K562 (cell line): ENCODE results near the gene DNAH10. TPM values are rescaled to one million over a fixed set of nuclear protein-coding genes. Genes with fewer than 3 reads are reported as not detected.

Experiments
- E2F6 ChIP-seq, 2 experiments: IDR thresholded peaks; 2 replicates each; pipeline ENCODE4 v1.6.1; 2011; ENCODE audit warnings: borderline replicate concordance in 1 of 2, control low read depth in 1 of 2, low read depth in 1 of 2, low read length in 1 of 2, mild to moderate bottlenecking in 1 of 2, mixed read lengths in 1 of 2, moderate library complexity in 1 of 2; ENCODE audit not compliant: insufficient read depth in 1 of 2, insufficient read length in 1 of 2, poor library complexity in 1 of 2, severe bottlenecking in 1 of 2; ENCODE audit errors: extremely low read depth in 1 of 2
- EGR1 ChIP-seq: fragments of 450-650 bp; conservative IDR thresholded peaks from 2 replicates; pipeline ENCODE4 v1.6.1; 2017; ENCODE audit warnings: mild to moderate bottlenecking
- HNRNPK ChIP-seq: fragments of 200-400 bp; formaldehyde crosslinking; IDR thresholded peaks from one replicate; pipeline ENCODE4 v1.6.1; 2018; ENCODE audit warnings: mild to moderate bottlenecking, low read depth, low read length; ENCODE audit not compliant: poor library complexity, severe bottlenecking
- HNRNPLL ChIP-seq: fragments of 200-400 bp; formaldehyde crosslinking; IDR thresholded peaks from 2 replicates; pipeline ENCODE4 v1.6.1; 2017; ENCODE audit warnings: low read length, low read depth, mild to moderate bottlenecking; ENCODE audit not compliant: poor library complexity, severe bottlenecking
- ID3 ChIP-seq, 2 experiments: fragments of 250-450 bp in 1 of 2; fragments of 450-650 bp in 1 of 2; sonication (Bioruptor Pico) in 1 of 2; IDR thresholded peaks; 2 replicates each; pipeline versions ENCODE4 v1.6.1 to v1.8.0; 2016 to 2021; ENCODE audit warnings: mild to moderate bottlenecking in 2 of 2, moderate library complexity in 2 of 2, missing compliant biosample characterization in 1 of 2, missing genetic modification characterization in 1 of 2
- KDM5B ChIP-seq: fragments of 200-600 bp; sonication (generic); IDR thresholded peaks from 2 replicates; pipeline ENCODE4 v1.6.1; 2012; ENCODE audit warnings: low read depth, mild to moderate bottlenecking, moderate library complexity, low read length, control low read depth, inconsistent platforms; ENCODE audit not compliant: insufficient replicate concordance
- MCM7 ChIP-seq, 2 experiments: fragments of 450-650 bp; IDR thresholded peaks; 2 replicates each; pipeline ENCODE4 v1.6.1; 2016 to 2018
- NFE2 ChIP-seq: IDR thresholded peaks from 2 replicates; pipeline ENCODE4 v1.6.1; 2014; ENCODE audit warnings: antibody characterized with exemption, low read depth
- NR1H2 ChIP-seq: sonication (generic); formaldehyde crosslinking; IDR thresholded peaks from 2 replicates; pipeline ENCODE4 v1.4.0; 2020; ENCODE audit warnings: mild to moderate bottlenecking, missing genetic modification reagents
- RFX1 ChIP-seq: fragments of 450-650 bp; IDR thresholded peaks from 2 replicates; pipeline ENCODE4 v1.6.1; 2016; ENCODE audit warnings: mild to moderate bottlenecking, moderate library complexity
- SMAD3 ChIP-seq: fragments of 450-650 bp; formaldehyde crosslinking; conservative IDR thresholded peaks from 2 replicates; pipeline ENCODE4 v1.4.0; 2020; ENCODE audit warnings: mild to moderate bottlenecking
- ZFX ChIP-seq: sonication (generic); formaldehyde crosslinking; IDR thresholded peaks from 2 replicates; pipeline ENCODE4 v1.8.0; 2022; ENCODE audit warnings: mild to moderate bottlenecking, missing genetic modification reagents, moderate library complexity
- ZNF224 ChIP-seq: sonication (generic); formaldehyde crosslinking; IDR thresholded peaks from 2 replicates; pipeline ENCODE4 v1.8.0; 2022; ENCODE audit warnings: mild to moderate bottlenecking, missing genetic modification reagents
- ZNF655 ChIP-seq: fragments of 250-450 bp; sonication (Bioruptor Pico); IDR thresholded peaks from 2 replicates; pipeline ENCODE4 v1.5.0; 2021
- ZNF668 ChIP-seq: fragments of 250-450 bp; sonication (Bioruptor Pico); IDR thresholded peaks from 2 replicates; pipeline ENCODE4 v1.8.0; 2022; ENCODE audit warnings: mild to moderate bottlenecking, inconsistent platforms
- polyA plus RNA-seq, 8 experiments: library from polyadenylated mRNA; depleted of rRNA in 4 of 8; stranded (reverse) in 5 of 8; unstranded in 3 of 8; fragments of >200 nt; fragmentation: Nextera tagmentation in 2 of 8; fragmentation: Illumina TruSeq in 1 of 8; extraction: Ambion mirVana in 2 of 8; extraction: Trizol in 1 of 8; gene quantifications; 2 replicates each; pipeline versions ENCODE4 v1.2.1 to v1.2.3, GENCODE V29; 2011 to 2014; ENCODE audit warnings: inconsistent platforms in 1 of 8, missing spikeins in 1 of 8
- total RNA-seq, 7 experiments: library from RNA; depleted of rRNA in 6 of 7; stranded (reverse); fragments of >200 nt in 6 of 7; fragmentation: Illumina TruSeq in 2 of 7; extraction: Trizol in 2 of 7; gene quantifications; 2 replicates each; pipeline versions ENCODE4 v1.2.1 to v1.2.3, GENCODE V29; 2011 to 2021; ENCODE audit warnings: low replicate concordance in 1 of 7
- TF ChIP-seq, protein P1 (sequence below): sonication (generic); formaldehyde crosslinking; IDR thresholded peaks from 2 replicates; pipeline ENCODE4 v1.8.0; 2022; ENCODE audit warnings: mild to moderate bottlenecking, missing genetic modification reagents
- TF ChIP-seq, protein P2 (sequence below): sonication (generic); formaldehyde crosslinking; IDR thresholded peaks from 2 replicates; pipeline ENCODE4 v1.8.0; 2022; ENCODE audit warnings: mild to moderate bottlenecking, missing genetic modification reagents, borderline replicate concordance
- TF ChIP-seq, protein P3 (sequence below): sonication (generic); formaldehyde crosslinking; IDR thresholded peaks from 2 replicates; pipeline ENCODE4 v1.8.1; 2022; ENCODE audit warnings: missing genetic modification reagents
- TF ChIP-seq, protein P4 (sequence below): sonication (generic); formaldehyde crosslinking; IDR thresholded peaks from 2 replicates; pipeline ENCODE4 v1.9.0; 2022; ENCODE audit warnings: mild to moderate bottlenecking, missing genetic modification reagents

The DNAH10 gene
- total and polyA plus RNA-seq, 9 of the 15 experiments (the other 6 are each of a cell fraction or from before 2014, with no cell fraction given): 0.01 to 0.06 (median 0.04) TPM; not detected in 1

DNA sequence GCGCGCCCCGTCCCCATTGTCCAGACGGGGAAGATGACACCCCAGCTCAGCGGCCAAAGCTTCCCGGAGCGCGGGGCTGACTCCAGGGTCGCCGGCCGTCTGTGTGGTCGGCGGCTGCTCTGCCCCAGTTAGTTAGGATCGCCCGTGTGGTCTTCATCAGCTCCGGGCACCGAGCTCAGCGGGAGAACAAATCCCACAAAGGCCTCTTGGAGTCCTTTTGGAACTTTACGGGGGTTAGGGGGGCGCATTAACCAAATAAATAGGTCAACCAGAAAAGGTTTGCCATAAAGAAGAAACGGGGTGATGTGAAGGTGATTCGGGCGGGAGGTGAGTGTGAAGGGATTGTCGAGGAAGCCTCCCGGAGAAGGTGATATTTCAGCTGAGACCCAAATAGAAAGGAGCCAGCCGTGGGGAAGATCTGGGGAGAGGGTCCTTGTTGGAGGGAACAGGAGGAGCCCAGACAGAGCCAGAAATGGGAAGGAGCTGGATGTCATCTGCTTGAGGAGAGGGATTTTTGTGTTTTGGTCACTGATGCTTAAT, 49.3 kb upstream of the DNAH10 start (continued):
- TF ChIP-seq HNRNPLL (peak; percentile 20), ZNF668 (no peak), ZNF224 (CRISPR knock-in tag) (no peak), MCM7 (IDR thresholded peaks at IDR 0.05) (no peak), SMAD3 (CRISPR knock-in tag) (no peak), ZFX (peak; percentile 9; the same call in 1 of the 2 replicates), HNRNPK (no peak), ID3 (CRISPR knock-in tag; IDR thresholded peaks at IDR 0.05) (no peak), ID3 (tag; IDR thresholded peaks at IDR 0.05) (0 out of 2 replicates have a peak, but pooled peaks have one; percentile 10), ZNF655 (CRISPR knock-in tag) (no peak), NR1H2 (peak; percentile 36; the same call in 1 of the 2 replicates), RFX1 (no peak), KDM5B (no peak), NFE2 (no peak), EGR1 (no peak), E2F6 (IDR thresholded peaks at IDR 0.05; ENCODE audit: borderline replicate concordance in 1 of 2, extremely low read depth in 1 of 2, insufficient read depth in 1 of 2, insufficient read length in 1 of 2, low read depth in 1 of 2, low read length in 1 of 2, poor library complexity in 1 of 2, severe bottlenecking in 1 of 2) (no peak)
- TF ChIP-seq, protein P1, sequence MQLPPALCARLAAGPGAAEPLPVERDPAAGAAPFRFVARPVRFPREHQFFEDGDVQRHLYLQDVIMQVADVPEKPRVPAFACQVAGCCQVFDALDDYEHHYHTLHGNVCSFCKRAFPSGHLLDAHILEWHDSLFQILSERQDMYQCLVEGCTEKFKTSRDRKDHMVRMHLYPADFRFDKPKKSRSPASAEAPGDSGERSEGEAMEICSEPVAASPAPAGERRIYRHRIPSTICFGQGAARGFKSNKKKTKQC (CRISPR knock-in tag): peak; percentile 55
- TF ChIP-seq, protein P2, sequence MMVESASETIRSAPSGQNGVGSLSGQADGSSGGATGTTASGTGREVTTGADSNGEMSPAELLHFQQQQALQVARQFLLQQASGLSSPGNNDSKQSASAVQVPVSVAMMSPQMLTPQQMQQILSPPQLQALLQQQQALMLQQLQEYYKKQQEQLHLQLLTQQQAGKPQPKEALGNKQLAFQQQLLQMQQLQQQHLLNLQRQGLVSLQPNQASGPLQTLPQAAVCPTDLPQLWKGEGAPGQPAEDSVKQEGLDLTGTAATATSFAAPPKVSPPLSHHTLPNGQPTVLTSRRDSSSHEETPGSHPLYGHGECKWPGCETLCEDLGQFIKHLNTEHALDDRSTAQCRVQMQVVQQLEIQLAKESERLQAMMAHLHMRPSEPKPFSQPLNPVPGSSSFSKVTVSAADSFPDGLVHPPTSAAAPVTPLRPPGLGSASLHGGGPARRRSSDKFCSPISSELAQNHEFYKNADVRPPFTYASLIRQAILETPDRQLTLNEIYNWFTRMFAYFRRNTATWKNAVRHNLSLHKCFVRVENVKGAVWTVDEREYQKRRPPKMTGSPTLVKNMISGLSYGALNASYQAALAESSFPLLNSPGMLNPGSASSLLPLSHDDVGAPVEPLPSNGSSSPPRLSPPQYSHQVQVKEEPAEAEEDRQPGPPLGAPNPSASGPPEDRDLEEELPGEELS (CRISPR knock-in tag): no peak
- TF ChIP-seq, protein P3, sequence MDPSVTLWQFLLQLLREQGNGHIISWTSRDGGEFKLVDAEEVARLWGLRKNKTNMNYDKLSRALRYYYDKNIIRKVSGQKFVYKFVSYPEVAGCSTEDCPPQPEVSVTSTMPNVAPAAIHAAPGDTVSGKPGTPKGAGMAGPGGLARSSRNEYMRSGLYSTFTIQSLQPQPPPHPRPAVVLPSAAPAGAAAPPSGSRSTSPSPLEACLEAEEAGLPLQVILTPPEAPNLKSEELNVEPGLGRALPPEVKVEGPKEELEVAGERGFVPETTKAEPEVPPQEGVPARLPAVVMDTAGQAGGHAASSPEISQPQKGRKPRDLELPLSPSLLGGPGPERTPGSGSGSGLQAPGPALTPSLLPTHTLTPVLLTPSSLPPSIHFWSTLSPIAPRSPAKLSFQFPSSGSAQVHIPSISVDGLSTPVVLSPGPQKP (CRISPR knock-in tag): no peak
- TF ChIP-seq, protein P4, sequence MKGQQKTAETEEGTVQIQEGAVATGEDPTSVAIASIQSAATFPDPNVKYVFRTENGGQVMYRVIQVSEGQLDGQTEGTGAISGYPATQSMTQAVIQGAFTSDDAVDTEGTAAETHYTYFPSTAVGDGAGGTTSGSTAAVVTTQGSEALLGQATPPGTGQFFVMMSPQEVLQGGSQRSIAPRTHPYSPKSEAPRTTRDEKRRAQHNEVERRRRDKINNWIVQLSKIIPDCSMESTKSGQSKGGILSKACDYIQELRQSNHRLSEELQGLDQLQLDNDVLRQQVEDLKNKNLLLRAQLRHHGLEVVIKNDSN (CRISPR knock-in tag): no peak
